Ascending aorta (tissue), 2 donors: ENCODE results near the gene WNT5B. TPM values are rescaled to one million over a fixed set of nuclear protein-coding genes. Genes with fewer than 3 reads are reported as not detected.

Experiments
- DNase-seq, 2 donors: peaks; one replicate each; pipeline ENCODE4 v3.0.0-alpha.2; 2019; ENCODE audit warnings: low spot score in 2 of 2
- H3K27ac ChIP-seq, 2 donors: fragments of 200-600 bp; sonication (generic); one replicate each; pipeline ENCODE4 v1.5.1; 2016 to 2017; ENCODE audit warnings: mild to moderate bottlenecking in 1 of 2
- H3K27me3 ChIP-seq: fragments of 200-600 bp; sonication (generic); one replicate; pipeline ENCODE4 v1.5.1; 2017
- H3K36me3 ChIP-seq, 2 donors: fragments of 200-600 bp; sonication (generic); one replicate each; pipeline ENCODE4 v1.5.1; 2016
- H3K4me1 ChIP-seq, 2 donors: fragments of 200-600 bp; sonication (generic); one replicate each; pipeline ENCODE4 v1.5.1; 2016 to 2017; ENCODE audit warnings: mild to moderate bottlenecking in 1 of 2
- H3K4me3 ChIP-seq, 2 donors: fragments of 200-600 bp; sonication (generic); one replicate each; pipeline ENCODE4 v1.5.1; 2016 to 2017; ENCODE audit warnings: mild to moderate bottlenecking in 1 of 2
- H3K9me3 ChIP-seq, 2 donors: fragments of 200-600 bp; sonication (generic); one replicate each; pipeline ENCODE4 v1.5.1; 2016
- intact Hi-C: fragments of 100-400 bp; cut with DNase I; formaldehyde crosslinking; loops from one replicate; pipeline ENCODE4 v1.15.1; 2023
- total RNA-seq: library from RNA; depleted of rRNA; stranded (reverse); fragments of >200 nt; gene quantifications from one replicate; pipeline ENCODE4 v1.1.0, GENCODE V29; 2016
- TF ChIP-seq, protein P1 (sequence below), 3 experiments: fragments of 200-600 bp in 2 of 3; fragments of 450-650 bp in 1 of 3; sonication (generic) in 2 of 3; IDR thresholded peaks; one replicate each; pipeline ENCODE4 v1.5.1; 2016 to 2019; ENCODE audit warnings: antibody characterized with exemption in 3 of 3, mild to moderate bottlenecking in 1 of 3, moderate library complexity in 1 of 3

WNT5B gene
- total RNA-seq, 1 donor from 2014 or later: 0.53 TPM

DNA sequence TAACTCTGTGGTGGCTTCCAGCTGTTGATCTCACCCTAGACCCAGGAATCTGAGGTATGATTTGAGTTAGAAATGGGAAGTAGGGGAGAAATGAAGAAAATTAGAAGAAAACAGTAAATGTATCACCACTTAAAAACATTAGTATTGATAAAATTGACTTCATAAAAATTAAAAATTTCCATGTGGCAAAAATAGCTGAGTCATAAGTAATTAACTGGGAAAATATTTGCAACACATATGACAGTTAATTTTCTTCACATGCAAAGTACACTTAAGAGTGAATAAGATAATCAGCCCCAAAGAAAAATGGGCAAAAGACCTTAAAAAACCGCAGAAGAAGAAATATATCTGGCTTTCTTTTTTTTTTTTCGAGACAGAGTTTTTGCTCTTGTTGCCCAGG, 36.3 kb downstream of the WNT5B start:
- H3K9me3 ChIP-seq: no peaks in the 10 kb centered on the region
- no peak for DNase-seq
- H3K27me3 ChIP-seq: no peaks in the 10 kb centered on the region
- peak overlapping the region in 1 of 2 donors; percentile 29 for H3K27ac ChIP-seq
- no peaks in the 10 kb centered on the region for H3K36me3 ChIP-seq
- H3K4me1 ChIP-seq: peaks cover 0 to 5% of the 10 kb centered on the region in 2 donors
- TF ChIP-seq, protein P1, sequence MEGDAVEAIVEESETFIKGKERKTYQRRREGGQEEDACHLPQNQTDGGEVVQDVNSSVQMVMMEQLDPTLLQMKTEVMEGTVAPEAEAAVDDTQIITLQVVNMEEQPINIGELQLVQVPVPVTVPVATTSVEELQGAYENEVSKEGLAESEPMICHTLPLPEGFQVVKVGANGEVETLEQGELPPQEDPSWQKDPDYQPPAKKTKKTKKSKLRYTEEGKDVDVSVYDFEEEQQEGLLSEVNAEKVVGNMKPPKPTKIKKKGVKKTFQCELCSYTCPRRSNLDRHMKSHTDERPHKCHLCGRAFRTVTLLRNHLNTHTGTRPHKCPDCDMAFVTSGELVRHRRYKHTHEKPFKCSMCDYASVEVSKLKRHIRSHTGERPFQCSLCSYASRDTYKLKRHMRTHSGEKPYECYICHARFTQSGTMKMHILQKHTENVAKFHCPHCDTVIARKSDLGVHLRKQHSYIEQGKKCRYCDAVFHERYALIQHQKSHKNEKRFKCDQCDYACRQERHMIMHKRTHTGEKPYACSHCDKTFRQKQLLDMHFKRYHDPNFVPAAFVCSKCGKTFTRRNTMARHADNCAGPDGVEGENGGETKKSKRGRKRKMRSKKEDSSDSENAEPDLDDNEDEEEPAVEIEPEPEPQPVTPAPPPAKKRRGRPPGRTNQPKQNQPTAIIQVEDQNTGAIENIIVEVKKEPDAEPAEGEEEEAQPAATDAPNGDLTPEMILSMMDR (IDR thresholded peaks at IDR 0.05): no peak
- intact Hi-C loops: no loop called here
- H3K4me3 ChIP-seq: no peak overlapping the region

- TF ChIP-seq, protein P1 (IDR thresholded peaks at IDR 0.05): no peak
- Histone ChIP-seq H3K27me3 (no peaks in the 10 kb centered on the region), H3K4me1 (peaks cover 0 to 5% of the 10 kb centered on the region in 2 donors), H3K9me3 (no peaks in the 10 kb centered on the region), H3K27ac (peak overlapping the region; percentile 67 to 71), H3K4me3 (no peak overlapping the region), H3K36me3 (no peaks in the 10 kb centered on the region)
- intact Hi-C loops: no loop called here
- no peak for DNase-seq
Measured at GRCh38 chr12:1666215-1666614, 37.2 kb downstream of the WNT5B start.

- H3K4me1 ChIP-seq: peaks cover 0 to 5% of the 10 kb centered on the region in 2 donors
- H3K27ac ChIP-seq: peak overlapping the region; percentile 67 to 71
- no peaks in the 10 kb centered on the region for H3K27me3 ChIP-seq
- intact Hi-C loops: no loop called here
- no peak overlapping the region for H3K4me3 ChIP-seq
- TF ChIP-seq, protein P1 (IDR thresholded peaks at IDR 0.05): no peak
- no peaks in the 10 kb centered on the region for H3K36me3 ChIP-seq
- no peak for DNase-seq
- H3K9me3 ChIP-seq: no peaks in the 10 kb centered on the region
Measured at GRCh38 chr12:1666685-1667162, 37.7 kb downstream of the WNT5B start.

- no peak for DNase-seq
- H3K4me3 ChIP-seq: no peak overlapping the region
- H3K9me3 ChIP-seq: no peaks in the 10 kb centered on the region
- no peaks in the 10 kb centered on the region for H3K36me3 ChIP-seq
- TF ChIP-seq, protein P1 (IDR thresholded peaks at IDR 0.05): no peak
- peaks cover 0 to 5% of the 10 kb centered on the region in 2 donors for H3K4me1 ChIP-seq
- H3K27ac ChIP-seq: peak overlapping the region in 1 of 2 donors; percentile 28
- no peaks in the 10 kb centered on the region for H3K27me3 ChIP-seq
- intact Hi-C loops: no loop called here
Measured at GRCh38 chr12:1668833-1669543, 40.0 kb downstream of the WNT5B start.

DNA sequence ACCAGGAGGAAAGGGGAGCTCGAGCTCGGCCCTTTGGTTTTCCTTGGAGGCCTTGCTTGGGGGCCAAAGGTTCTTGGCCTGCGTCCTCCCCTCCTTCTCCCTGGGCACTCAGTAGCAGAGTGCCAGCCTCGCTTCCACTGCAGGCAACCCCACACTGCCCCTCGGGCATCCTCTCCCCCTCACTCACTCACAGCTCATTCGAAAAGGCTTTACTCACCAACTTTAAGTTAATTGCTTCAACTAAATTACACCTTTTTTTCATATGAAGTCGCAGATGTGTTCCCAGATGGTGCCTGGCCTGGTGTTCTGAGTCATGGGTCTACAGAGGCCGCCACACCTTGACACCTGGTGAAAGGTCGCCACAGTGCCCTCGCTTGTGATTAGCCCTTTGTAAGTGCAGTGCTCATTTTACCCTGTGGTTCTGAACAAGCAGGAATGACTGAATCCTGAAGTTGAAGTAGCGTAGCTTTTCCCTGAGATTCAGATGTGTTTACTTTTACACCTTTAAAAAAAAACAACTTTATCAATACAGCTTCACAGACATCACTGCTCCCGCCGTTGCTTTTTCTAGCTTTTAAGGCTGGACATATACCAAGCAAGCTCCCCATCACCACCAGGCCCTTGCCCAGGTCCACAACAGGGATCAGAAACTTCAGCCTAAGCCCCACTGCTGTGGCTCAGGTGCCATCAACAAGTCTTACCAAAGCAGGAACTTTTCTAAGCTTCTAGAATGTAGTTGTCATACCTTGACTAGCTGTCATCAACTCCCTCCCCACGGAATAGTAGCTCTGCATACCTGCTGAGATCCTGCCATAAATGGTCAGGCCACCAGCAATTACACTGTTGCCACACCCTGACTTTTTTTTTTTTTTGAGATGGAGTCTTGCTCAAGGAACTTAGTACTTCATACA, 41.6 kb downstream of the WNT5B start:
- peak overlapping the region; percentile 28 to 30 for H3K27ac ChIP-seq

More for the DNA sequence above, 41.6 kb downstream of the WNT5B start:
- intact Hi-C loops: no loop called here
- TF ChIP-seq, protein P1 (IDR thresholded peaks at IDR 0.05): no peak
- Histone ChIP-seq H3K4me1 (peaks cover 0 to 3% of the 10 kb centered on the region in 2 donors), H3K36me3 (no peaks in the 10 kb centered on the region), H3K27me3 (no peaks in the 10 kb centered on the region), H3K4me3 (no peak overlapping the region), H3K9me3 (no peaks in the 10 kb centered on the region)
- DNase-seq: no peak
